NCI-H1417 (cell line): ENCODE data around the gene CPTP.

Source experiments
- DNase-seq, 3 experiments: peaks; one replicate each; lab custom pipeline; 2025; lab: John Stamatoyannopoulos, UW

Gene CPTP

GRCh38 chr1:1335792-1336248 lies 11.2 kb downstream of the CPTP start:
- DNase-seq = no peak

DNA sequence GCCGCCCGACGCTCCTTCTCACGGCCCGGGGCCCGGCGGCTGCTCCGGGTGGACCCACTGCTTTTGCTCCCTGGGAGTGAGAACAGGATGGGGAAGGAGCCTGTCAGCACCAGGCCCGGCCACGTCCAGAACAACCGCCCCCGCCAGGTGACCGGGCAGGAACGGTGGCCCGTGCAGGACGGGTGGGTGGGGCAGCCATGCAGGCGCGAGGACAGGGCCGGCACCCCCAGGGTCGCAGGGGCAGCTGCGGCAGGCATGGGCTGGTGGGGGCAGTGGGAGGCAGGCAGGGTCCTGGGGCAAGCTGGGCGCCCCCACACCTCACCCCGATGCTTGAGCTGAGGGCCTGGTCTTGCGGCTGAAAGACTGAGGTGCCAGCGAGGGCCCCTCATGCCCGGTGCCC lies 11.8 kb downstream of the CPTP start:
- DNase-seq = no peak

GRCh38 chr1:1336931-1337792 lies 12.6 kb downstream of the CPTP start:
- no peak for DNase-seq

DNA sequence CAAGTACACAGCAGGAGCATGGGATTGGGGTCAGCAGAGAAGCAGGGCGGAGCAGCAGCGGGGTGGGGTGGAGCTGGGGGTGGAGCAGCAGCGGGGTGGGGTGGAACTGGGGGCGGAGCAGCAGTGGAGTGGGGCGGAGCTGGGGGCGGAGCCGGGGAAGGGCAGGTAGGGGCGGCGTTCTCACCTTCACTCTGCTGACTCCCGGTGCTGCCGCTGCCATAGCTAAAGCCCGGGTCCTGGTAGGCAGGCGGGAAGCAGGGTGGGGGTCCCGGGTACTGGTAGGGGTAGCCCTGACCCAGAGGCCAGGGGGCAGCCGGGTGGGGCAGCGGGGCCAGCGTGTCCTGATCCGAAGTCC lies 13.2 kb downstream of the CPTP start:
- DNase-seq = peak in 1 of 3 experiments; percentile 24

DNA sequence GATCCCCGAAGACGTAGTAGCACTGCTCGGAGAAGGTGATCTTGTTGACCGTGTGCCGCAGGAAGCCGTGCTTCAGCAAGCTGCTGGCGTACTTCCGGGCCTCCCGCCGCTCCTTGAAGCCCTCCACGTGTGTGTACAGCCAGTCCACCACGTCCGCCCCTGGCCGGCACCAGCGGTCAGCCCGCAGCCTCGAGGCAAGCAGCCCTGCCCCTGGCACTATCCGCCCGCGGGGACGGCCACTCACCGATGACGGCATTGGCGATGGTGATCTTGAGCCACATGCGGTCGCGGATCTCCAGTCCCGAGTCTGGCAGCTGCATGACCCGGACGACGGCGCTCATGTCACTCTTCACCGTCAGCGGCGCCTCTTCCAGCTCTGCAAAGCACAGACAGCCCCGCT lies 13.7 kb downstream of the CPTP start:
- no peak for DNase-seq

GRCh38 chr1:1340185-1340584 lies 15.6 kb downstream of the CPTP start:
- no peak for DNase-seq

DNA sequence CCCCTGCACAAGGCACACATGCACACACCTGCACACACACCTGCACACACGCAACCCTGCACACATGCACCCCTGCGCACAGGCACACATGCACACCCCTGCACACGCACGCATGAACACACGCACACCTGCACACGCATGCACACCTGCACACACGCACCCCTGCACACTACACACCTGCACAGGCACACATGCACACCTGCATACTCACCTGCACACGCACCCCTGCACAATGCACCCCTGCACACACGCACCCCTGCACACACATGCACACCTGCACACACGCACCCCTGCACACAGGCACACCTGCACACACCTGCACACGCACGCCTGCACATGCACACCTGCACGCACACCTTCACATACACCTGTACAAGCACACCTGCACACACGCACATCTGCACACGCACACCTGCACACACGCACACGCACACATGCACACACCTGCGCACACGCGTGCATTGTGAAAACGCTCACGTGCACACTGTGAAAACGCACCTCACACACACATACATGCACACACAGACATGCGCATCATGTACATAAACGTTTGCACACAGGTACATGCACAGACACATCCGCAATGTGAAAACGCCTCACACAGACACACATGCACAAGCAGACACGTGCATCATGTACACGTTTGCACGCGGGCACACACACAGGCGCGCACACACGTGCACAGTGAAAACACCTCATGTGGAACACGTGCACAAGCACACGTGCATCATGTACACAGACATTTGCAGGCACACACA lies 16.4 kb downstream of the CPTP start:
- no peak for DNase-seq

GRCh38 chr1:1341549-1342021 lies 17.0 kb downstream of the CPTP start:
- no peak for DNase-seq

GRCh38 chr1:1342061-1342562 lies 17.5 kb downstream of the CPTP start:
- no peak for DNase-seq

DNA sequence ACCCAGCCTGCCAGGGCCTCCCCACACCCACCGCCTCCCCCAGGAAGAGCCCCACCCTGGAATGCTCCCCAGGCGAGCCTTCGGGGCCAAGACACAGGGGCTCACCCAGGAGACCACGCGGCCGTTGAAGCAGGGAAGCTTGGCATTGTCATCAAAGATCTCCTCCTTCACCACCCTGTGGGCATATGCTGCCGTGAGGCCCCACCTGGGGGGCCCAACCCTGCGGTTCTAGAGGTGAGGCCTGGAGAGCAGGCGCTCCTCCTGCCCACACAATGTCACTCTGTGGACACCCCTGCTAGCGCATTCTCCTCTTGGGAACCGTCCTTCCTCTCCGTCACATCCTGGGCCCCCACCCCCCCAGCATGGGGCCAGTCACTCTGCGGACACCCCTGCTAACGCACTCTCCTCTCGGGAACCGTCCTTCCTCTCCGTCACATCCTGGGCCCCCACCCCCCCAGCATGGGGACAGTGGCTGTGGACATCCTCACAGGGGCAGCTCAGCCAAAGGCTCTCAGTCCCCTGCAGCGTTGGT lies 18.0 kb downstream of the CPTP start:
- DNase-seq = no peak

DNA sequence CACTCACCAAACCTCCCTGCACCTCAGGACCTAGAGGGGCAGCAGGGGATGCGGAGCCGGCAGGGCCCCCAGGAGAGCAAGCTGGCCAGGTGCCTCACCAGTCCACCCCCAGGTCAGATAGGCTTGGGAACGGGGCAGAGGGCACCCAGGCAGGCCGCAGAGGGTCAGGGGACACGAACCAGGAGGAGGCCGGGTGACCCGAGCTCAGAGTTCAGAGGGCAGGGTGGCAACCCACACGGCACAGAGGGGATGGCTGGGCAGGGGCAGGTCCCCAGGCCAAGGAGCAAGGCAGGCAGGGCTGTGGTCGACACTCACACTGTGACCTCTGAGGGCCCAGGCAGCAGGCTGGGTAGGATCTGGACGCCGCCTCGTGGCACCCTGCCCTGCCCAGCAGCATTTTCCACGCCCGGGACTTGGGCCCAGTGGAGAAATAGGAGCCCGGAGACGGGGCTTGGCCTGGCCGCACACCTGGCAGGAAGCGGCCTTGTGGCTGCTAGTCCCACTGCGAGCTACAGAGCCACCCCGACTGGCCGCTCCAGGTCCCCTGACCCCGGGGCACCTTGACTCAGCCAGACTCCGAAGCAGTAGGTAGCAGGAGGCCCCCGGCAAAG lies 19.3 kb downstream of the CPTP start:
- no peak for DNase-seq

GRCh38 chr1:1344655-1345361 lies 20.2 kb downstream of the CPTP start:
- no peak for DNase-seq

DNA sequence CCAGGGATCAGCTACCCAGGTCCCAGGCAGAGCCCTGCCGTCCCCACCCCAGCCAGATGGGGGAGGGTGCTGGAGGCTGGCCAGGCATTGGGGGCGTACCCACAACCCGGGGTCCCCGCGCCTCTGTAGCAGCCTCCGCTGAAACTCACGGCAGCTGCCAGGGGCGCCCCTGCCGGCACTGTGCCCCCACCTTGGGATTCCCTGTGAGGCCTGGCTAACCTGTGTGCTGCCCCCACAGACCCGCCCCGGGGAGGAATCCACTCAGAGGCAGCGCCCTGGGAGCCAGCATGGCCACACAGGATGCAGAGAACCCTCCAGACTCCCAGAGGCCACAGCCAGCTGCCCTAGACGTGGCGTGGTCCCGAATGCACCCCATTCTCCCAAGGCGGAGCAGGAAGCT lies 20.8 kb downstream of the CPTP start:
- DNase-seq = no peak

DNA sequence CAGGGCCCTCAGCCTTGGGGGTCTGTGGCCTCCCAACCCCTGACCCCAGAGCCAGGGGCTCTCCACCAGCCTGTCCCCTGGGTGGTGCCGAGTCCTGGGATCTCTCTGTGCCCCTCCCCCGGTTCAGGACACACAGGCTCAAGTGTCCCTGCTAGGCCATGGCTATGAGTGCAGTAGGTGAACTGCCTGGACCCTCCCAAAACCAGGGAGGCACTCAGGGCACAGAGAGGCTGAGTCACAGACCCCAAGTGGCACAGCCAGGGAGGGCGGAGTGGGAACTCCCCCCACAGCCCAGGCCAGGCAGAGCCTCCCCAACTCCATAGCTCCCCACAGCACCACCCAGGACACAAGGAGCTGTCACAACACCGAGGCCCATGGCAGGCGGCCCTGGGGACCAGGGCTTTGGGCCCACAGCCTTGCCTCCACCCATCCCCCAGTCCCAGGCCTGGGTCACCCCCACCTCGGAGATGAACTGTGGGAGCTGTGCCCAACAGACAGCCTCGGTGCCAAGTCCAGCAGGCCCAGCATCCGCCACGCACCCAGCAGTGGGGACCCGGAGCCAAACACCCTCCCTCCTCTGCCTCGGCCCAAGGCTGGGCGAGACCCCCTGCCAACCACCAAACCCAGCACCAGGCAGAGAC lies 21.4 kb downstream of the CPTP start:
- no peak for DNase-seq

DNA sequence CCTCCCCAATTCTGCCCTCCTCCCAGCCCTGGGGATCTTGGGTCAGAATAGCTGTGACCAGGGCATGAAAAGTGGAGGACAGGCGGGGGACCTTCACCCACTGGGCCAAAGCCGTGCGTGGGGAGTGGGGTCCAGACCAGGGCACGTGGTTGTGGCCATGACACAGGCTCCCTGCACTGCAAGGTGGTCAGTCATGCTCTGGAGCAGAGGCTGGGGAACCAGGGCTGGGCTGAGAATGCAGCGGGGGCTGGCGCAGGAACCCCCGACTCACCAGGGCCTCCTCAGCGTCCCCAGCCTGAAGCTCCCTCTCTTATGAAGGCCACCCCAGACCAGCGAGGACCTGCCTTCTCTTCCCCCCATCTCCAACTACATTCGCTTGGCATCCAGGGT lies 21.9 kb downstream of the CPTP start:
- no peak for DNase-seq

- DNase-seq = no peak
Measured at GRCh38 chr1:1347026-1347595, 22.5 kb downstream of the CPTP start.

GRCh38 chr1:1347663-1348419 lies 23.2 kb downstream of the CPTP start:
- no peak for DNase-seq

- DNase-seq = peak in 2 of 3 experiments; percentile 48 to 51
Measured at GRCh38 chr1:1348420-1349255, 24.0 kb downstream of the CPTP start.
